Posterior cingulate gyrus (tissue), 11 donors: ENCODE data around the gene OR7G2.
"Not testable (repeated sequence)": the region's sequence is repeated elsewhere in the genome, so short reads cannot be mapped to it uniquely, and the experiment has no call there.

Source experiments
- DNase-seq, 10 donors: peaks; one replicate each; pipeline versions ENCODE4 v3.0.0 to v3.0.0-alpha.2; 2020 to 2021; ENCODE audit warnings: mixed read lengths in 3 of 10
- intact Hi-C: fragments of 100-400 bp; cut with DNase I; formaldehyde crosslinking; loops from one replicate; pipeline ENCODE4 v1.15.1; 2023

Gene OR7G2

GRCh38 chr19:9075064-9075949 is 32.0 kb downstream of the OR7G2 start:
- DNase-seq: peak; percentile 32 to 94 (median 60)
- intact Hi-C loops: no loop called here

GRCh38 chr19:9073806-9074205 is 33.5 kb downstream of the OR7G2 start:
- intact Hi-C loops: no loop called here
- peak in 2 of 10 donors; percentile 25 to 26 for DNase-seq

- intact Hi-C loops: not testable (repeated sequence)
- peak in 1 of 10 donors; percentile 16 for DNase-seq
Measured at GRCh38 chr19:9071720-9072119, 35.6 kb downstream of the OR7G2 start.

GRCh38 chr19:9070066-9070465 is 37.2 kb downstream of the OR7G2 start:
- intact Hi-C loops: no loop called here
- DNase-seq: peak in 1 of 10 donors; percentile 32

GRCh38 chr19:9065457-9066014 is 41.7 kb downstream of the OR7G2 start:
- DNase-seq: peak in 1 of 10 donors; percentile 66
- intact Hi-C loops: no loop called here

- peak in 1 of 10 donors; percentile 55 for DNase-seq
- intact Hi-C loops: no loop called here
Measured at GRCh38 chr19:9061879-9062278, 45.4 kb downstream of the OR7G2 start.

- DNase-seq: no peak
- intact Hi-C loops: no loop called here
Measured at GRCh38 chr19:9060564-9061340, 46.5 kb downstream of the OR7G2 start.

GRCh38 chr19:9058905-9059667 is 48.2 kb downstream of the OR7G2 start:
- intact Hi-C loops: no loop called here
- no peak for DNase-seq

- intact Hi-C loops: no loop called here
- DNase-seq: no peak
Measured at GRCh38 chr19:9057505-9058258, 49.6 kb downstream of the OR7G2 start.

- DNase-seq, intact Hi-C loops: not testable (repeated sequence)
Measured at GRCh38 chr19:9056131-9056530, 51.1 kb downstream of the OR7G2 start.

- no peak for DNase-seq
- intact Hi-C loops: no loop called here
Measured at GRCh38 chr19:9054765-9055164, 52.5 kb downstream of the OR7G2 start.

GRCh38 chr19:9054207-9054606 is 53.1 kb downstream of the OR7G2 start:
- intact Hi-C loops: no loop called here
- DNase-seq: no peak

GRCh38 chr19:9053674-9054073 is 53.6 kb downstream of the OR7G2 start:
- intact Hi-C loops, DNase-seq: not testable (repeated sequence)

GRCh38 chr19:9052894-9053293 is 54.4 kb downstream of the OR7G2 start:
- no peak for DNase-seq
- intact Hi-C loops: no loop called here
